Prostate gland (tissue), 2 donors: Measurements from ENCODE around the gene JADE1.

Source experiments
- CTCF ChIP-seq, 4 experiments: fragments of 200-600 bp in 2 of 4; fragments of 450-650 bp in 2 of 4; sonication (generic) in 2 of 4; IDR thresholded peaks; 1 replicate in 3 of 4; 2 replicates in 1 of 4; pipeline ENCODE4 v1.5.1; 2016 to 2019; ENCODE audit warnings: antibody characterized with exemption in 4 of 4, mild to moderate bottlenecking in 2 of 4, moderate library complexity in 2 of 4
- POLR2A ChIP-seq: fragments of 450-650 bp; IDR thresholded peaks from one replicate; pipeline ENCODE4 v1.6.1; 2016; ENCODE audit warnings: antibody characterized with exemption, mild to moderate bottlenecking

- TF ChIP-seq POLR2A (no peak), CTCF (IDR thresholded peaks at IDR 0.05) (no peak)
Observed at GRCh38 chr4:128846063-128846462, 36.6 kb downstream of the JADE1 start.
